ENCODE data around the gene CCHCR1.
"Not testable (repeated sequence)": the region's sequence is repeated elsewhere in the genome, so short reads cannot be mapped to it uniquely, and the experiment has no call there.

CCHCR1 gene

GRCh38 chr6:31164475-31165063, 7.0 kb upstream of the CCHCR1 start:
- H3K27ac Mint-ChIP-seq; H3K4me1 Mint-ChIP-seq (ENCODE audit: low read depth in 2 of 2); ATAC-seq (replicated peaks); DNase-seq; H3K36me3 Mint-ChIP-seq (ENCODE audit: insufficient read depth); H3K9me3 Mint-ChIP-seq; H3K27me3 Mint-ChIP-seq; H3K4me3 Mint-ChIP-seq: not testable (repeated sequence)

- no peak overlapping the region for H3K4me3 Mint-ChIP-seq
- H3K9me3 Mint-ChIP-seq = no peaks in the 10 kb centered on the region
- H3K27ac Mint-ChIP-seq = no peak overlapping the region
- ATAC-seq (replicated peaks) (no peak), DNase-seq (no peak)
- H3K36me3 Mint-ChIP-seq (ENCODE audit: insufficient read depth) = peaks cover under 1% of the 10 kb centered on the region
- H3K27me3 Mint-ChIP-seq = no peaks in the 10 kb centered on the region
- peaks cover 7 to 12% of the 10 kb centered on the region in 2 donors for H3K4me1 Mint-ChIP-seq (ENCODE audit: low read depth in 2 of 2)
These were observed 6.3 kb upstream of the CCHCR1 start for GRCh38 chr6:31163922-31164321.

GRCh38 chr6:31162463-31163165, 5.0 kb upstream of the CCHCR1 start:
- H3K4me3 Mint-ChIP-seq = no peak overlapping the region
- ATAC-seq (replicated peaks) = no peak
- H3K36me3 Mint-ChIP-seq (ENCODE audit: insufficient read depth) = peaks cover 10% of the 10 kb centered on the region
- no peaks in the 10 kb centered on the region for H3K27me3 Mint-ChIP-seq
- peak overlapping the region in 1 of 2 donors; percentile 26 for H3K27ac Mint-ChIP-seq
- H3K9me3 Mint-ChIP-seq = no peaks in the 10 kb centered on the region
- peaks cover 13 to 21% of the 10 kb centered on the region in 2 donors for H3K4me1 Mint-ChIP-seq (ENCODE audit: low read depth in 2 of 2)
- no peak for DNase-seq

GRCh38 chr6:31161216-31162126, 3.9 kb upstream of the CCHCR1 start:
- peak overlapping the region in 1 of 2 donors; percentile 42 for H3K27ac Mint-ChIP-seq

GRCh38 chr6:31158863-31159855, 1.6 kb upstream of the CCHCR1 start:
- peak overlapping the region; percentile 84 to 87 for H3K4me3 Mint-ChIP-seq
- no peaks in the 10 kb centered on the region for H3K27me3 Mint-ChIP-seq
- DNase-seq (peak in 1 of 3 experiments; percentile 19), ATAC-seq (replicated peaks) (no peak)
- H3K9me3 Mint-ChIP-seq = no peaks in the 10 kb centered on the region
- peaks cover 13% of the 10 kb centered on the region for H3K36me3 Mint-ChIP-seq (ENCODE audit: insufficient read depth)
- peak overlapping the region; percentile 85 to 93 for H3K27ac Mint-ChIP-seq
- peaks cover 15 to 27% of the 10 kb centered on the region in 2 donors for H3K4me1 Mint-ChIP-seq (ENCODE audit: low read depth in 2 of 2)

More at GRCh38 chr6:31161216-31162126, 3.9 kb upstream of the CCHCR1 start:
- no peak overlapping the region for H3K4me3 Mint-ChIP-seq
- peaks cover 15 to 27% of the 10 kb centered on the region in 2 donors for H3K4me1 Mint-ChIP-seq (ENCODE audit: low read depth in 2 of 2)
- DNase-seq (no peak), ATAC-seq (replicated peaks) (no peak)
- peaks cover 10% of the 10 kb centered on the region for H3K36me3 Mint-ChIP-seq (ENCODE audit: insufficient read depth)
- no peaks in the 10 kb centered on the region for H3K9me3 Mint-ChIP-seq
- no peaks in the 10 kb centered on the region for H3K27me3 Mint-ChIP-seq

GRCh38 chr6:31158140-31158862, 699 bp upstream of the CCHCR1 start, which contains the start of gene TCF19:
TSS of gene TCF19 (plus strand) at chr6:31158589. CDS start at chr6:31159470, 881 bp downstream.
- peaks cover 13% of the 10 kb centered on the region for H3K36me3 Mint-ChIP-seq (ENCODE audit: insufficient read depth)
- DNase-seq (peak; percentile 97 to 98 (median 97)), ATAC-seq (replicated peaks) (peak; percentile 92)
- H3K4me3 Mint-ChIP-seq = peak within 1 kb of the TSS; percentile 84 to 87
- peak within 1 kb of the TSS; percentile 85 to 93 for H3K27ac Mint-ChIP-seq
- no peaks in the 10 kb centered on the region for H3K27me3 Mint-ChIP-seq
- peaks cover 15 to 27% of the 10 kb centered on the region in 2 donors for H3K4me1 Mint-ChIP-seq (ENCODE audit: low read depth in 2 of 2)
- no peaks in the 10 kb centered on the region for H3K9me3 Mint-ChIP-seq

- ATAC-seq (replicated peaks) (no peak), DNase-seq (no peak)
- Mint-ChIP-seq H3K4me1 (ENCODE audit: low read depth in 2 of 2) (peaks cover 15 to 27% of the 10 kb centered on the region in 2 donors), H3K27me3 (no peaks in the 10 kb centered on the region), H3K36me3 (ENCODE audit: insufficient read depth) (peaks cover 13% of the 10 kb centered on the region), H3K9me3 (no peaks in the 10 kb centered on the region), H3K4me3 (peak overlapping the region in 1 of 2 donors; percentile 84), H3K27ac (no peak overlapping the region)
These were observed 961 bp downstream of the CCHCR1 start for GRCh38 chr6:31156641-31157040.

- H3K36me3 Mint-ChIP-seq (ENCODE audit: insufficient read depth) = peaks cover 16% of the 10 kb centered on the region
- H3K27ac Mint-ChIP-seq = no peak overlapping the region
- no peaks in the 10 kb centered on the region for H3K9me3 Mint-ChIP-seq
- DNase-seq (no peak), ATAC-seq (replicated peaks) (no peak)
- peaks cover 13 to 20% of the 10 kb centered on the region in 2 donors for H3K4me1 Mint-ChIP-seq (ENCODE audit: low read depth in 2 of 2)
- H3K4me3 Mint-ChIP-seq = no peak overlapping the region
- no peaks in the 10 kb centered on the region for H3K27me3 Mint-ChIP-seq
These were observed 3.2 kb downstream of the CCHCR1 start for GRCh38 chr6:31154436-31154835.

GRCh38 chr6:31152781-31153180, 4.8 kb downstream of the CCHCR1 start:
- H3K36me3 Mint-ChIP-seq (ENCODE audit: insufficient read depth) = peaks cover 7% of the 10 kb centered on the region
- H3K4me3 Mint-ChIP-seq = no peak overlapping the region
- H3K27me3 Mint-ChIP-seq = no peaks in the 10 kb centered on the region
- no peak for DNase-seq
- no peak overlapping the region for H3K27ac Mint-ChIP-seq
- peaks cover 4 to 8% of the 10 kb centered on the region in 2 donors for H3K4me1 Mint-ChIP-seq (ENCODE audit: low read depth in 2 of 2)
- no peak for ATAC-seq (replicated peaks)
- no peaks in the 10 kb centered on the region for H3K9me3 Mint-ChIP-seq

GRCh38 chr6:31149827-31150447, 7.7 kb downstream of the CCHCR1 start:
- peaks cover 7% of the 10 kb centered on the region for H3K36me3 Mint-ChIP-seq (ENCODE audit: insufficient read depth)
- H3K27ac Mint-ChIP-seq = no peak overlapping the region
- no peaks in the 10 kb centered on the region for H3K4me1 Mint-ChIP-seq (ENCODE audit: low read depth in 2 of 2)
- DNase-seq (no peak), ATAC-seq (replicated peaks) (no peak)
- no peaks in the 10 kb centered on the region for H3K9me3 Mint-ChIP-seq
- H3K27me3 Mint-ChIP-seq = no peaks in the 10 kb centered on the region
- H3K4me3 Mint-ChIP-seq = no peak overlapping the region

GRCh38 chr6:31145386-31145785, 12.2 kb downstream of the CCHCR1 start:
- H3K4me3 Mint-ChIP-seq = no peak overlapping the region
- no peak for ATAC-seq (replicated peaks)

GRCh38 chr6:31144970-31145340, 12.6 kb downstream of the CCHCR1 start:
- Mint-ChIP-seq H3K9me3 (no peaks in the 10 kb centered on the region), H3K4me1 (ENCODE audit: low read depth in 2 of 2) (no peaks in the 10 kb centered on the region), H3K27ac (no peak overlapping the region), H3K4me3 (no peak overlapping the region), H3K27me3 (no peaks in the 10 kb centered on the region), H3K36me3 (ENCODE audit: insufficient read depth) (peaks cover 4% of the 10 kb centered on the region)
- DNase-seq (no peak), ATAC-seq (replicated peaks) (no peak)

More at GRCh38 chr6:31145386-31145785, 12.2 kb downstream of the CCHCR1 start:
- H3K27ac Mint-ChIP-seq = no peak overlapping the region
- no peaks in the 10 kb centered on the region for H3K4me1 Mint-ChIP-seq (ENCODE audit: low read depth in 2 of 2)
- no peak for DNase-seq
- H3K27me3 Mint-ChIP-seq = no peaks in the 10 kb centered on the region
- H3K9me3 Mint-ChIP-seq = no peaks in the 10 kb centered on the region
- peaks cover 6% of the 10 kb centered on the region for H3K36me3 Mint-ChIP-seq (ENCODE audit: insufficient read depth)
